Medulla oblongata (tissue), 1 donor: ENCODE measurements around the gene PMM2.
"Not testable (repeated sequence)": the region's sequence is repeated elsewhere in the genome, so short reads cannot be mapped to it uniquely, and the experiment has no call there.

ENCODE experiments used
- DNase-seq: peaks from one replicate; pipeline ENCODE4 v3.0.0-alpha.2; 2015; ENCODE audit errors: extremely low spot score

Gene PMM2

DNA sequence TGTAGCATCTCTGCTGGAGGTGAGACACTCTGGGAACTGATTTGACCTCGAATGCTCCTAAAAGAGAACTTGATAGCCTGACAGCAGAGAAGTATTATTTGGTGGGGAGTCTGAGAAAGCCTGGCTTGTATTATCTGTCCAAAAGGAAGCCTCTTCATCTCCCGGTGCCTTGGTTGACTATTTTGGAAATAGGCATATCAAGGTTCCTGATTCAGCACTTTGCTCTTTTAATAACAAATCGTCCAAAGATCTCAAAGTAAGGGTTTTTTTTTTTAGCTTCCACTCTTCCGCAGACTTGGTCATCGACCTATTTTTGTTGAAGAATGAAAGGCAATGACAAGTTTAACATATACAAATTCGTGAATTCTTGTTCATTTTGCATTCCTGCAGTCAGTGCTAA, 15.0 kb upstream of the PMM2 start:
- no peak for DNase-seq

DNA sequence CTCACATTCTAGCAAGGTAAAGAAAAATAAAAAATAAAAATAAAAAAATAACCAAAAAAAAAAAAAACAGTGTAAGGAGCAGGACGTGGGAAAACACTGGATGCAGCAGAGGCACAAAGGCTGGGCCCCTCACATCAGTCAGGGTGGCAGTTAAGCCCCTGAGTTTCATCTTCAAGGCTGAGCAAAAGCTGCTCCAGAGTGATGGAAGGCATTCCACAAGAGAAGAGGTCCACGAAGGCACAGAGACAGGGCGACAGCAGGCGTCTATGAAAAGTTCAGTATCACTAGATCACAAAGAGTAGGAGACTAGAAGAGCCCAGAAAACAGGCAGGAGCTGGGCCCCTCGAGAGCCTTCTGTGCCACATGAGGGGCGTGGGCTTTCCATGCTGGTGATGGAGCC, 12.2 kb upstream of the PMM2 start:
- no peak for DNase-seq

DNA sequence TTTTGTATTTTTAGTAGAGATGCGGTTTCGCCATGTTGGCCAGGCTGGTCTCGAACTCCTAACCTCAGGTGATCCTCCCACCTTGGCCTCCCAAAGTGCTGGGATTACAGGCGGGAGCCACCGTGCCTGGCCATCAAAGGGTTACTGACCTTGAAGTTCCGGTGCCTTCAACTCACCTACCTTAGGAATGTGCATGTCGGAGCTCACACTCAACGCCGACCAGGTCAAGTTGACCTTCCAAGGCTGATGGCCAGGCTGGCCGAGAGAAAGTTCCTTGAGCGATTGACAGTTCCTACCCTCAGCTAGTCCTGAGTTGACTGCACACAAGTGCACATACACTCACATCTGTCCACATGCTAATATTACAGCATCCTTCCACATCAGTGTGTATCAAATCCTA, 11.3 kb upstream of the PMM2 start:
- not testable (repeated sequence) for DNase-seq

DNA sequence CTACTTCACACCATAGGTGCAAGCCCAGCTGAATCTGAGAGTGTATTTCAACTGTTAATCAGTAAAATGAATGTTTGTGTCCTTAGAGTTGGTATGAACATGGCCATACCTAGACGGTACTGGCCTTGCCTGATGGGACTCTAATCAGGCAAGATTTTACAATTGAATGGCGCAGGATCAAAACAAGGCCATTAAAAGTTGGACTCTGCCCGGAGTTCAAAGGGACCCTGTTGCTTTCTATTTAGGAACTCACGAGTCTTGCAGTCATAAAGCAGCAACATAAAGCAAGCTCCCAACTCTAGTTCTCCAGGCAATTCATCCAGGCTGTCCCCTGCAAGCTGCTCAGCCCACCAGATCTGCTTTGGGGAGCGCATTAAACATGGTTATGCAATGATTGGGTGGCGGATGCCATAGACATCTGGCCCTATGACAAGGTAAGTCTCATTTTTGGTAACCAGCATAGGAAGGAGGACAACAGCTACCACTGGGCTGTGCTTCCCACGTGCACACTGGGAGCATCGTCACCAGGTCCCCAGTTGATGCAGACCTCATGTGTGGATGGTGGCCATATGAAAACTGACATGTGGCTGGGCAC, 9.0 kb upstream of the PMM2 start:
- no peak for DNase-seq

DNA sequence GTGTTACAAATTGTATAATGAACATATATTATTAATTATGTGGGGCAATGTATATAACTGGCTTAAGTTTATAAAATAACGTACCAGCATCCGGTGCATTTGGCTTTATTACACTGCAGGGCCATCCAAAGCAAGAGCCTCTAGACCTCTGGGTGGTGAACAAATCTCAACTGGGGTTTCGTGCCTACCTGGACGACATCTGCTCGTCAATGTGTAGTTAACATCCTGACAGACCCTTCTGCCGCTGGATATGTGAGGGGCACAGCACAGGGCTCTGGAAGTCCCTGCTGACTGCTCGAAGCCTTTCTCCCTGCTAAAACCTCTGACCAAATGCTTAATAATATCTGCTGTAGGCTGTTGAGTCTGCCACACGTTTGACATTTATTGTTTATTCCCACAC, 2.5 kb upstream of the PMM2 start:
- no peak for DNase-seq

DNA sequence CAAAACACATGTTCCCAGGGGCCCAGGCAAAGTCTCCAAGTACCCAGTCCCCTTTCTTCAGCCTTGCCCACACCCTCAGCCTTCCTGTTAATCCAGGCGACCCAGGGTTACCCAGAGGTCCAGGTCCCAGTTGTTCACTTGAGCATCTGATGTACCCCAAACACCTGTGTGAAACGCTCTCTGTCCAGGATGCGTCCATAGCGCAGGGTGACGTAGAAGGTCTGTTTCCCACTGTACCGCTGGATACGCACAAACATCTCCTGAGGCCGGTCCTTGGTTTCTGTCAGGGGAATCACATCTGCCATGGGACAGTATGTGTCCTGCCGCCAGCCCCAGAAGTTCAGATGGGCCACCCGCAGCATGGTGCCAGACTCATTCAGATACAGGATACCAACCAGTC, 1.8 kb upstream of the PMM2 start:
- DNase-seq: no peak

DNA sequence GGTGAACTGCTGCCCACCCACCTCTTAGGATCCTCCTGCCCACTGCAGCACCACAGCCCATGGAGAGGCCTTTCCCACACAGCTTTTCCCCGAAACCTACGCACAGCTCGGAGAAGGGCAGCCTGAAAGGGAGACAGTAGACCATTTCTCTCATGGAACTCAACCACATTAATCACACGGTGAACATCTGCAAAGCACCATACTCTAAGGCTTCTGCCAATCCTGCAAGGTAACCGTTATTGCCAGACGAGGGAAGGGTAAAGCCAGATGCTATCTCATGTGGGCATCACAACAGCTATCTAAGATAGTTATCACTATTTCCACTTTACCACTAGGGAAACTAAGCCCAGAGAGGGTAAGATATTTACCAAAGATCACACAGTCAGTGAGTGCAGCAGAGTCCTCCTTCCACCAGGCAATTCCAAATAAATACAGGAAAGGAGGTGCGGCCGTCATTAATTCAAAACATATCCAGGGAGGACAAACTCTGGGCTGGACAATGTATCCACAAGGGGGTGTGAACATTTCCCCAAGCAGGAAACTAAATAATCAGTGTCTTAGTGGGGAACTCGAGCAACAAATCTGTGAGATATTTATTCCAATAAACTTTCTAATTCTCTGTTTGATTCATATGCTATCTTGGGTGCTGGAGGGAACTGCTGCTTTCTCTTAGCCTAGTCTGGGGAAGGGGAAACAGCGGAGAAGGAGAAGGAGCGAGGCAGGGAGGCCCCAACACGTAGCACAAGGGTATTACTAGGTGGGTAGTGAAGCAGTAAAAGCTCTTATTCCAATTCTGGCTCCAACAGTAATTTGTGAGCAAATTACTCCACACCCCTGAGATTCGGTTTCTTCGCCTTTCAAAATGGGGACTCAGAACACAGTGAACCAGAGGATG, 923 bp upstream of the PMM2 start:
- DNase-seq: no peak

DNA sequence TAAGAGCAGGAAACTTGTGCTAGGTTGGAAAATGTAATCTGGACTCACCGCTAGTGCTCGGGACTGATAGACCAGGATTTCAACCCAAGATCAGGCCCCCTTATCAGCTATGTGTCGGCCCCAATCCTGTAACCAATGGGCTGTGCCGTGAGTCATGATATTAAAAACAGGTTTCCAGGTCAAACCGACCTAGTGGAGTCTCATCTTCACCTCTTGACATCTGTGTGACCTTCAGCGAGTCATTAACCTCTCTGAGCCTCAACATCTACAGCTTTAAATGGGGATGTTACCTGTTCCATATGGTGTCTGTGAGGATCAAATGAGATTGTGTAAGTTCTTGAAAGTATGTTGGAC, 512 bp downstream of the PMM2 start:
- no peak for DNase-seq

DNA sequence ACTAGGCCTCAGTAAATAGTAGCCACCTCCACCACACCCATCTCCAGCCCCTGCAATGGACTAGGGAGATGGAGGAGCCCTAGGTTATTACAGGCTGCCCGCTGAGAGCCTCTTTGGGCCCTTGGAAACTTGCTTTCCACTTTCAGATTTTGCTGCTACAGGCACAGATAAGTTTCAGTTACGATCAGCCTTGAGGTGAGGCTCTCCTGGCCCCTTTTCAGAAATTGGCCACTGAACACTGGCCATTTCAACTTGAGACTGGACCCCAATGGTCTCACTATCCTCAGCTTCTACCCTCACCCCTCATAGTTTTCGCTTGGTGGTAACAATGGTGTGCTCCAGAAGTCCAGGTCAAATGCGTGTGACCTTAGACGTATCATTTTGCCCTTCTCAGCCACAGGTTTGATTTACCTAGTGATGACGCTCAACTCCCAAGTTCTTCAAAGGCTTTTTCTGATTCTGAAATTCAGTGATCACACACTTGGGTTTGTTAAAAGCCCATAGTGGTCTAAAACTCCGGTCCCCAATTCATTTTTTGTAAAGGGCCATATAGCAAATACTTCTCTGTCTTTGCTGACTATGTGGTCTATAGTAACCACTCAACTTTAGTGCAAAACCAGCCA, 1.0 kb downstream of the PMM2 start:
- no peak for DNase-seq

DNA sequence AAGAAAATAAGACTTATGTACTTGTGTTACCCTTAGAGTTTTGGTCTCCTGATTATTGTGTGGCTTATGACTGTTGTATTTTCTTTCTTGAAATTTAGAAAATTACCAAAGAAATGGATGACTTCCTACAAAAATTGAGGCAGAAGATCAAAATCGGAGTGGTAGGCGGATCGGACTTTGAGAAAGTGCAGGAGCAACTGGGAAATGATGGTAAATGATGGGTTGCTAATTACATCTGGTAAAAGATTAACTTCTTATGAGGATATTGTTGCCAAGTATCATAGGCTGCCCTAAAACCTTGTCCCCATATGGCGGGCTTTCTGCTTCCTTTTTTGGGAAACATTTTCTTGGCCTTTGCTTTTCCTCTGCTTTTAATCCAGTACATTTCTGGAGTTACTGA, 4.1 kb downstream of the PMM2 start:
- no peak for DNase-seq

DNA sequence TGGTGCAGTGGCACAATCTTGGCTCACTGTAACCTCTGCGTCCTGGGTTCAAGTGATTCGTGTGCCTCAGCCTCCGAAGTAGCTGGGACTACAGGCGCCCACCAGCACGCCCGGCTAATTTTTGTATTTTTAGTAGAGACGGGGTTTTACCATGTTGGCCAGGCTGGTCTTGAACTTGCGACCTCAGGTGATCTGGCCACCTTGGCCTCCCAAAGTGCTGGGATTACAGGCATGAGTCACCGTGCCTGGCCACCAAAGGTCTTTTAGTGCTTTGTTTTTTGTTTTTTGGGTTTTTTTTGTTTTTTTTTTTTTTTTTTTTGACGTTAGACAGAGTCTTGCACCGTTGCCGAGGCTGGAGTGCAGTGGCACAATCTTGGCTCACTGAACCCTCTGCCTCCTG, 6.1 kb downstream of the PMM2 start:
- not testable (repeated sequence) for DNase-seq

DNA sequence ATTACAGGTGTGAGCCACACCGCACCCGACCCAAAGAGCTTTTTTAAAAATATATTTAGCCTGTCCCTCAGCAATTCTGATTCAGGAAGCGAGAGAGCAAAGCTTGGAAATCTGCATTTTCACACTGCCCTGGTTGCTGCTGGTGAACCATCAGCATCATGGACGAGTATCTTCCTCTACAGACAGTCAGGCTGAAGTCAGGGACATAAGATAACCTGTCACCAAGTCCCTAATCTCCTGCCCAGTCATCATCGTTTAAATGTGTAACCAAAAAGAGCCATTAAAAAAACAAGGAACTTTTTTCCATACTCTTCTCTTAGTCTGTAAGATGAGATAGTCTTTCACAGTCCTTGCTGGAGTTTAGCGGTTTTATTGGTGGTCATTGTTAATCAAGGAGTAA, 6.7 kb downstream of the PMM2 start:
- no peak for DNase-seq

DNA sequence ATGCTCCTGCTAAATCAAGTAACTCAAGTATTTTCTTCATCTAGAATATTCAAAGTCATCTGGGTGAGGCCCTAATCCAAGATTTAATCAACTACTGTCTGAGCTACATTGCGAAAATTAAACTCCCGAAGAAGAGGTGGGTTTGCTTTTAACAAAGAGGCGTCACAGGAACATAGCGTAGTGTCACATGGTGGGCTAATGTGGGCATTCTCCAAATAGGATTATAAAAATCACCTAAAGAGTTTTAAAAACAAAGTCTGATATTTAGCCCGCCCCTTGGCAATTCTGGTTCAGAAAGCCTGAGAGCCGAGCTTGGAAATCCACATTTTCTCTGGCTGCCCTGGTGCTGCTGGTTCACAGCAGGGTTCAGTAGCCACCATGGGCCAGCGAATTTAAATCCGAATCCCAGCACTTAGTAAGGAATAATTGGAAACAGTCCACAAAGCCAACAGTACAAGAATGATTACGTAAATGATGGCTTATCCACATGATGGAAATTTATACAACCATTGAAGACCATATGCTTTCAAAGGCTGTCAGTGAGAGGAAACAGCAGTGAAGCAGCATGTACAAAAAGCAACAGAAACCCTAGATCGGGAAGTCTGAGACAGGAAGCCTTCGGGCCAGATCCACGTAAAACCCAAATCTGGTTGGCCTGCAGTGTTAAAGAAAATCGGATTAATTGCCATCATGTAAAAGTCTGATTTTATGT, 8.8 kb downstream of the PMM2 start:
- DNase-seq: no peak

DNA sequence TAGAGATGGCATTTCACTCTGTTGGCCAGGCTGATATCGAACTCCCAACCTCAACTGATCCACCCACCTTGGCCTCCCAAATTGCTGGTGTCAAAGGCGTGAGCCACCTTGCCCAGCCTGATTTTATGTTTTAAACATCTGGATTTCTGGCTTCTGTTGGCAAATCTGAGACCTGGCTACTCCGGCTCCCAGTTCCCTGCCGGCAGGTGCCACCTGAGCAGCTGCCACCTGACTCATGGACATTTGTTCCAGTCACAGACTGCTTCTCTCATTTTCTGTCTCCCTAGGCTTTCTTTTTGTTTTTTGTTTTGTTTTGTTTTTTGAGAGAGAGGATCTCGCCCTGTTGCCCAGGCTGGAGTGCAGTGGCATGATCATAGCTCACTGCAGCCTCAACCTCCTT, 9.6 kb downstream of the PMM2 start:
- no peak for DNase-seq

DNA sequence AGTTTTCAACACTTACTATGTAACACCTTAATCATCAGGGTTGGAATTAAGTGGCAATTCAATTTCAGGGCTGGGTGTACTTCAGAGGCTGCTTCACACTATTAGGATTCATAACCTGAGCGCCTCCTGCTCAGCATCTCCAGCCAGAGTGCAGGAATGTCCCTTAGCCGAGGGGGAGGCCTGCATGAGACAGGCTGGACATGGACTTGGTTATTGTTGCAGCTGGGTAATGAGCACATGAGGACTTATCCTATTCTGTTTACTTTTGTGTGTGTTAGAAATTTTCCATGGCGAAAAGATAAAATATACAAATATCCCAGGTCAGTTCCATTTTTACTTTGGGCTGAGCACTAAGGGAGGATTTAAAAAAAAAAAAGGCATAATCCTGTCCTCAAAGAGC, 10.4 kb downstream of the PMM2 start:
- no peak for DNase-seq

DNA sequence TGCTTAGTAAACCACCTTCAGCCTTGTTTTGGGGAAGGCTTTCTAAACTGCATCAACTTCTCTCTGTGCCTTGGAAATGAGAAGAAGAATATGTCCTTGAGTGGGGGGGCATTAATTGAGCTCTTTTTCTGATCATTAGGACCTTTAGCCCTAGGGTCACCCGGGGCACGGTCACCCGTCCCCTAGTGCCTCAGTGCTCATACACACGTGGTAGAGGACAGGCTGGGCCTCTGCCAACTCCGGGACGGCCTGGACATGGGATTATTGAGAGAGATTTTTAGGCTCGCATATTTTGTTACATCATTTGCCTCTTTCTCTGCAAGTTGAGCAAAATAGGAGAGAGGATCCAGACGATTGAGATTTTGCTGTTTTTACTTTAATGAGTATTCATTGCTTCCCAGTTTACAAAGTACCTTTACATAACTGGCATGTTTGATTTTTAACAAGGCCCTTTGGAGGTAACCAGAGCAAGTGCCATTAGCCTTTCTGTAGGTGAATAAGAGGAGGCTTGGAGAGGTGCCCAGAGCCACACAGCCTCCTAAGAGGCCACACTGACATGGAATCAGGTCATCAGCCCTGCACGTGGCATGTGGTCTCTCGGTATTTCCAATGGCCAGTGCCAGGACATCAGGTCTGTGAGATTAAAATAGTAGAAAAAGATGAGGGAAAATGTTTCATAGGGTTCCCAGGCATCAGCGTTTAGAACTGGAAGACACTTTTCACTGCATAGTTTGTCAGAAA, 11.1 kb downstream of the PMM2 start:
- no peak for DNase-seq

DNA sequence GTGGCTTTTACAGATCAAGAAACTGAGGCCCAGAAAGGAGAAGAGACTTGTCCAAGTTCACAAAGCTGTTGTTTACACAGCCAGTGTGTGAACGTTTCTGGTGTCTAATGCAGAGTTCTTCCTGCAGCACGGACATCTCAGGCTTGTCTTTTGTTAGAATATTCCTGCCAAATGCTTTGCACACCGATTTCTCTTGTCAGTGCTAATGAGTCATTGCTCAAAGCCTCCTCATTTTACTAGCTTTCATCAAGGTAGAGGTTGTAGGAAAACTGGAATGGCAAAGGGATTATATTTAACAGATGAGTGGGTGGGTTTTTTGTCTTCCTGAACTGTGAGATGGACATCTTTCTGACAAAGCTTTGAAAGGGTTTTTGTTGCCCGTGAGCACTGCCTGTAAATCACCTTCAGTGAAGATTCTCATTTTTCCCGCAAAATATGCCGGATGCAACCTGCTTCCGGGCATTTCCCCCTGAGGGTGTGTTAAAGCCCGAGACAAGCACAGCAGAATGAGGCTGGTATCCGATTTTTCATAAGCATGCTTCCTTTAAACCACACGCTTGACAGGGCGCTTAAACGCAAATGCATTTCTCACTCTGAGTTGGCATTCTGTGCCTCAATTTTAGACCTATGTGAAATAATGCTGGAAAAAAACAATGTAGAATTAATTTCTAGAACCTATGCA, 14.7 kb downstream of the PMM2 start:
- DNase-seq: no peak

DNA sequence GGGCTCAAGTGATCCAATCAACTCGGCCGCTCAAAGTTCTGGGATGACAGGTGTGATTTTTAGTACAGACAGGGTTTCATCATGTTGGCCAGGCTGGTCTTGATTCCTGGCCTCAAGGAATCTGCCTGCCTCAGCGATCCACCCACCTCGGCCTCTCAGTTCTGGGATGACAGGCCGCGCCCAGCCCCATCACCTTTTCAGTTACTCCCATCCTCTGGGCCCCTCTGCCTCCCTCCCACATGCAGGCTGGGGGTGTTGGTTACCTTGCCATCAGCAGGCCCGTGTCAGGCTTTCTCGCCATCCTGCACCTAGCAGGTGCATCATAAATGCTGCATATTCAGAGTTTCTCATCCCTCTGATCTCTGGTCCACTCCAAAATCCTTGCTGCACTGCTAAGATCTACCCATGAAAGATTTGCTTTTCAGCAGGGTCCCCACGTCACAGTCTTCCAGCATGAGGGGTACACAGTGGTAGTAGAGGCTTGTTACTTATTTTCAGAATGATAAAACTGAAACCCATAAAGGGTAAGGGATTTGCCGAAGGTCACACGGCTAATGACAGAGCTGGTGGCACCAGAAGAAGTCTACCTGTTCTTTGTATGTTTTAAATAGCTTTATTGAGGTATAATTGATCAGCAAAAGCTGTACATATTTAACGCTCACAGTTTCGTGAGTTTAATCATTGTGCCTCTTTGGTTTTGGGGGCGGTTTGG, 16.6 kb downstream of the PMM2 start:
- DNase-seq: no peak

DNA sequence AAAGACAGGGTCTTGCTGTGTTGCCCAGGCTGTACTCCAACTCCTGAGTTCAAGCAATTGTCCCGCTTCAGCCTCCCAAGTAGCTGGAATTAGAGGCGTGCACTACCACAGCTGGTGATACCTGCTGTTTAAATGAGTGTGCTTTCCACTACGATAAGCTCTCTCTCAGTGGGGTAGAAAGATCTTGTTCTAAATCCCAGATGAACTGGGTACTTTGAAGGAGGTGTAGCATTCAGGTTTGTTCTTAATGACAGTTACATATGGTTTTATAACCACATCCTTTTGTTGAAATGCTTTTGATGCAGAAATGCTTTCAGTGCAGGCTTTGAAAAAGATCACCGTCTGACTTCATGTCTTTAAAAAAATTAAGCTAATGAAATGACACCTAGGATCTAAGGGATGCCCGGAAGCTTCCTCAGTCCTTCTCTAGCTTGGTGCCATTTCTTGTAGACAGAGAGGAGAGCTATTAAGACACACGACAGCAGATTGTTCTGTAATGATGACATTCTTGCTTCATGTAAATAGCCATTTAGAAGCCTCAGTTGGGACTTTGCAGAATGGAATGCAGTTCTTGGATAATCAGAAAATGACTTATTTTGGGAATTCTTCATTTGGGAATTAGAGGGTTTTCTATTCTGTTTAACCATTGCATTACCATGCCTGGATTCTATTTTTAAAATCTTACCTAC, 19.5 kb downstream of the PMM2 start:
- no peak for DNase-seq
